ENCODE measurements around the gene OR2M3. TPM values are rescaled to one million over a fixed set of nuclear protein-coding genes. Genes with fewer than 3 reads are reported as not detected.

The OR2M3 gene
- total and polyA plus RNA-seq, 2 of the 8 experiments (the other 6 are each of a cell fraction or from before 2014, with no cell fraction given) = not detected

GRCh38 chr1:248189026-248189425 is 8.0 kb upstream of the OR2M3 start (continued):
- no peak for TF ChIP-seq RNF2 (IDR thresholded peaks at IDR 0.05; ENCODE audit: borderline replicate concordance, low read depth, low read length, missing control alignments, poor library complexity, severe bottlenecking)
- TF ChIP-seq TBP (IDR thresholded peaks at IDR 0.05; ENCODE audit: low read depth, low read length) = no peak
